ENCODE results near the gene DNM2. TPM values are rescaled to one million over a fixed set of nuclear protein-coding genes. Genes with fewer than 3 reads are reported as not detected.
"Not testable (repeated sequence)": the region's sequence is repeated elsewhere in the genome, so short reads cannot be mapped to it uniquely, and the experiment has no call there.

Gene DNM2
- total RNA-seq, 1 experiment from 2014 or later, result 116 TPM

- no peak overlapping the region for H3K4me3 ChIP-seq
- peaks cover 14% of the 10 kb centered on the region for H3K9me3 ChIP-seq
- no peaks in the 10 kb centered on the region for H3K27me3 ChIP-seq
- DNase-seq, result no peak
- H3K36me3 ChIP-seq, result no peaks in the 10 kb centered on the region
Measured at GRCh38 chr19:10846500-10847202, 128.8 kb downstream of the DNM2 start.

GRCh38 chr19:10848230-10848856, 130.5 kb downstream of the DNM2 start, which contains the start of gene C19orf38:
Gene C19orf38 (plus strand): TSS chr19:10848415. CDS start chr19:10848509, 94 bp downstream.
- Histone ChIP-seq H3K36me3 (no peaks in the 10 kb centered on the region), H3K4me3 (no peak within 1 kb of the TSS), H3K27me3 (no peaks in the 10 kb centered on the region), H3K9me3 (peaks cover 14% of the 10 kb centered on the region)
- no peak for DNase-seq

- Histone ChIP-seq H3K27me3 (no peaks in the 10 kb centered on the region), H3K36me3 (no peaks in the 10 kb centered on the region), H3K9me3 (peaks cover 14% of the 10 kb centered on the region), H3K4me3 (no peak overlapping the region)
- DNase-seq, result no peak
Measured at GRCh38 chr19:10850631-10851030, 132.8 kb downstream of the DNM2 start.

GRCh38 chr19:10852098-10852800, 134.4 kb downstream of the DNM2 start:
- H3K4me3 ChIP-seq, result no peak overlapping the region
- peak; percentile 90 for DNase-seq
- H3K27me3 ChIP-seq, result no peaks in the 10 kb centered on the region
- H3K9me3 ChIP-seq, result peaks cover 4% of the 10 kb centered on the region; the same call in 1 of the 2 replicates
- H3K36me3 ChIP-seq, result no peaks in the 10 kb centered on the region

- no peaks in the 10 kb centered on the region for H3K9me3 ChIP-seq
- no peak for DNase-seq
- no peaks in the 10 kb centered on the region for H3K27me3 ChIP-seq
- H3K36me3 ChIP-seq, result no peaks in the 10 kb centered on the region
- H3K4me3 ChIP-seq, result no peak overlapping the region
Measured at GRCh38 chr19:10852941-10853340, 135.1 kb downstream of the DNM2 start.

GRCh38 chr19:10854350-10855089, 136.6 kb downstream of the DNM2 start:
- H3K4me3 ChIP-seq, result no peak overlapping the region
- H3K27me3 ChIP-seq, result no peaks in the 10 kb centered on the region
- no peaks in the 10 kb centered on the region for H3K9me3 ChIP-seq
- no peaks in the 10 kb centered on the region for H3K36me3 ChIP-seq
- DNase-seq, result peak; percentile 45

- no peaks in the 10 kb centered on the region for H3K36me3 ChIP-seq
Measured at GRCh38 chr19:10855879-10856522, 138.1 kb downstream of the DNM2 start.

GRCh38 chr19:10856899-10857298, 139.0 kb downstream of the DNM2 start:
- not testable (repeated sequence) for DNase-seq, H3K27me3 ChIP-seq, H3K4me3 ChIP-seq, H3K36me3 ChIP-seq, H3K9me3 ChIP-seq

More at GRCh38 chr19:10855879-10856522, 138.1 kb downstream of the DNM2 start:
- no peaks in the 10 kb centered on the region for H3K27me3 ChIP-seq
- no peak overlapping the region for H3K4me3 ChIP-seq
- H3K9me3 ChIP-seq, result no peaks in the 10 kb centered on the region
- peak; percentile 46 for DNase-seq

GRCh38 chr19:10858204-10858828, 140.4 kb downstream of the DNM2 start:
- Histone ChIP-seq H3K9me3 (no peaks in the 10 kb centered on the region), H3K27me3 (no peaks in the 10 kb centered on the region), H3K4me3 (no peak overlapping the region), H3K36me3 (no peaks in the 10 kb centered on the region)
- DNase-seq, result no peak

GRCh38 chr19:10861103-10861651, 143.3 kb downstream of the DNM2 start:
- H3K9me3 ChIP-seq, result no peaks in the 10 kb centered on the region
- no peak overlapping the region for H3K4me3 ChIP-seq
- no peaks in the 10 kb centered on the region for H3K36me3 ChIP-seq
- DNase-seq, result peak; percentile 46
- H3K27me3 ChIP-seq, result no peaks in the 10 kb centered on the region

GRCh38 chr19:10862561-10863106, 144.8 kb downstream of the DNM2 start:
- H3K4me3 ChIP-seq, result no peak overlapping the region
- no peaks in the 10 kb centered on the region for H3K27me3 ChIP-seq
- no peaks in the 10 kb centered on the region for H3K9me3 ChIP-seq
- no peaks in the 10 kb centered on the region for H3K36me3 ChIP-seq
- no peak for DNase-seq

- H3K9me3 ChIP-seq, result no peaks in the 10 kb centered on the region
- peak; percentile 48 for DNase-seq
- no peak overlapping the region for H3K4me3 ChIP-seq
- no peaks in the 10 kb centered on the region for H3K36me3 ChIP-seq
- no peaks in the 10 kb centered on the region for H3K27me3 ChIP-seq
Measured at GRCh38 chr19:10863107-10863717, 145.3 kb downstream of the DNM2 start.

- DNase-seq, result peak; percentile 78
- Histone ChIP-seq H3K4me3 (no peak overlapping the region), H3K27me3 (no peaks in the 10 kb centered on the region), H3K36me3 (no peaks in the 10 kb centered on the region), H3K9me3 (no peaks in the 10 kb centered on the region)
Measured at GRCh38 chr19:10864538-10864899, 146.6 kb downstream of the DNM2 start.

- no peak for DNase-seq
- no peaks in the 10 kb centered on the region for H3K27me3 ChIP-seq
- no peaks in the 10 kb centered on the region for H3K9me3 ChIP-seq
- H3K36me3 ChIP-seq, result no peaks in the 10 kb centered on the region
- H3K4me3 ChIP-seq, result no peak overlapping the region
Measured at GRCh38 chr19:10866495-10866894, 148.6 kb downstream of the DNM2 start.

GRCh38 chr19:10868872-10869547, 151.1 kb downstream of the DNM2 start:
- no peak overlapping the region for H3K4me3 ChIP-seq
- H3K27me3 ChIP-seq, result no peaks in the 10 kb centered on the region
- DNase-seq, result no peak
- peaks cover 8% of the 10 kb centered on the region for H3K36me3 ChIP-seq
- no peaks in the 10 kb centered on the region for H3K9me3 ChIP-seq
